BJ (cell line): Measurements from ENCODE around the gene HHLA2. TPM values are rescaled to one million over a fixed set of nuclear protein-coding genes. Genes with fewer than 3 reads are reported as not detected.
"Not testable (repeated sequence)": the region's sequence is repeated elsewhere in the genome, so short reads cannot be mapped to it uniquely, and the experiment has no call there.

Experiments used
- CTCF ChIA-PET: fragments of 350-600 bp; formaldehyde crosslinking; extraction: SDS; loops from one replicate; lab custom pipeline; 2021; ENCODE audit warnings: antibody characterized with exemption, inconsistent platforms; lab: Yijun Ruan, JAX
- POLR2A ChIA-PET: fragments of 300-600 bp; sonication (Branson Sonifier 250); formaldehyde crosslinking; extraction: SDS; loops from one replicate; lab custom pipeline; 2021; ENCODE audit warnings: antibody characterized with exemption; lab: Charles Lee
- DNase-seq: peaks from one replicate; pipeline ENCODE4 v3.0.0-alpha.2; 2011; ENCODE audit warnings: low read depth
- H3K27me3 ChIP-seq: 2 replicates; pipeline ENCODE4 v1.6.0; 2011; ENCODE audit warnings: low read length; ENCODE audit not compliant: control insufficient read depth, insufficient read depth
- H3K36me3 ChIP-seq: 2 replicates; pipeline ENCODE4 v1.5.1; 2011; ENCODE audit warnings: low read length; ENCODE audit not compliant: control insufficient read depth, insufficient read depth
- H3K4me3 ChIP-seq: 2 replicates; pipeline ENCODE4 v1.5.1; 2011; ENCODE audit warnings: low read depth, mild to moderate bottlenecking, control low read depth, low read length
- polyA plus RNA-seq: library from polyadenylated mRNA; depleted of rRNA; stranded (reverse); fragments of >200 nt; gene quantifications from 2 replicates; pipeline ENCODE4 v1.2.3, GENCODE V29; 2011
- TF ChIP-seq, protein P1 (sequence below): IDR thresholded peaks from 2 replicates; pipeline ENCODE4 v1.5.1; 2011; ENCODE audit warnings: low read depth, mild to moderate bottlenecking, control low read depth, inconsistent platforms, low read length, moderate library complexity; ENCODE audit not compliant: insufficient read depth

The HHLA2 gene
- polyA plus RNA-seq, 1 experiment: not detected

DNA sequence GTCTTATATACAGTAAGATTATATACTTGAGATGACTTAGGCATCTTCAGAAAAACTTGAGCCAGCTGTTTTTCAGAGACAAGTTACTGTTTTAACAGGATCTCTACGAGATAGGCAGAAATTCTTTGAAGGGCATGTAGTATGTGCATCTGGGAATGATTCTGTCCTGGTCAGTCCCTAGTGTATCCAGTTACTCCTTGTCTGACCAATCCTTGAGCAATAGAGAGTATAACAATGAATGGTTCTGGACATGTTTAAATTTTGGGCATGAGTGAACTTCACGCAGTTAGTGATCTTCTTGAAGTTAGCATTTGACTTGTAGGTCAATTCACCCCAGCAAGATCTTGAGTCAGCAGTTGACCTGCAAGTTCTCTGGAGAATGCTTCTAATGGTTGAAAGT is 24.7 kb upstream of the HHLA2 start:
- Histone ChIP-seq H3K4me3 (no peak overlapping the region), H3K36me3 (no peaks in the 10 kb centered on the region), H3K27me3 (no peaks in the 10 kb centered on the region)
- no peak for DNase-seq
- TF ChIP-seq, protein P1, sequence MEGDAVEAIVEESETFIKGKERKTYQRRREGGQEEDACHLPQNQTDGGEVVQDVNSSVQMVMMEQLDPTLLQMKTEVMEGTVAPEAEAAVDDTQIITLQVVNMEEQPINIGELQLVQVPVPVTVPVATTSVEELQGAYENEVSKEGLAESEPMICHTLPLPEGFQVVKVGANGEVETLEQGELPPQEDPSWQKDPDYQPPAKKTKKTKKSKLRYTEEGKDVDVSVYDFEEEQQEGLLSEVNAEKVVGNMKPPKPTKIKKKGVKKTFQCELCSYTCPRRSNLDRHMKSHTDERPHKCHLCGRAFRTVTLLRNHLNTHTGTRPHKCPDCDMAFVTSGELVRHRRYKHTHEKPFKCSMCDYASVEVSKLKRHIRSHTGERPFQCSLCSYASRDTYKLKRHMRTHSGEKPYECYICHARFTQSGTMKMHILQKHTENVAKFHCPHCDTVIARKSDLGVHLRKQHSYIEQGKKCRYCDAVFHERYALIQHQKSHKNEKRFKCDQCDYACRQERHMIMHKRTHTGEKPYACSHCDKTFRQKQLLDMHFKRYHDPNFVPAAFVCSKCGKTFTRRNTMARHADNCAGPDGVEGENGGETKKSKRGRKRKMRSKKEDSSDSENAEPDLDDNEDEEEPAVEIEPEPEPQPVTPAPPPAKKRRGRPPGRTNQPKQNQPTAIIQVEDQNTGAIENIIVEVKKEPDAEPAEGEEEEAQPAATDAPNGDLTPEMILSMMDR: no peak
- ChIA-PET CTCF (no interaction called here), POLR2A (no interaction called here)

DNA sequence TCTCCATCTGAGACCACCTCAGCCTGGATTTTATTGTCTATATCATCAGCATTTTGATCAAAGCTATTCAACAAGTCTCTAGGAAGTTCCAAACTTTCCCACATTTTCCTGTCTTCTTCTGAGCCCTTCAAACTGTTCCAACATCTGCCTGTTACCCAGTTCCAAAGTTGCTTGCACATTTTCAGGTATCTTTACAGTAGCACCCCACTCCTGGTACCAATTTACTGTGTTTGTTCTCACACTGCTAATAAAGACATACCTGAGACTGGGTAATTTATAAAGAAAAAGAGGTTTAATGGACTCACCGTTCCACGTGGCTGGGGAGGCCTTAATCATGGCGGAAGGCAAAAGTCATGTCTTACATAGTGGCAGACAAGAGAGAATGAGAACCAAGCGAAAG is 17.3 kb upstream of the HHLA2 start:
- DNase-seq, CTCF ChIA-PET, H3K27me3 ChIP-seq, POLR2A ChIA-PET, H3K36me3 ChIP-seq, H3K4me3 ChIP-seq: not testable (repeated sequence)

DNA sequence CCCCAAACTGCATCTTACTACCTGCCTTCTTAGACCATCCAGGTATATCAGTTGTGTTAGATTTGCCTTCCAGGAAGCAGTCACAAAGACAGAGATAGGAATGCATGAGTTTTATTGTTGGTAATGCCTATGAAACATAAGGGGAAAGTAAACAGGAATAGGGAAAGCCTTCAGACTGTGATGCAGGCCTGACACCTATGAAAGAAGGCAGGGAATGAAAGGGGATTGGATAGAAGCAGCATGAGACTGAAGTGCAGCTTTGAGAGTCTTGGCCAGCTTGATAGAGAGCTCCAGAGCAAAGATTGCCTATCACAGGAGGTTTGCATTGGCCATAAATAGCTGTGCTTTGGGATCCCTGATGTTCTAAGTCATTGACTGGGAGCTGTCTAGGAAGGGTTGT is 15.9 kb upstream of the HHLA2 start:
- TF ChIP-seq, protein P1: no peak
- no peak for DNase-seq
- no peaks in the 10 kb centered on the region for H3K36me3 ChIP-seq
- CTCF ChIA-PET: no interaction called here
- no peak overlapping the region for H3K4me3 ChIP-seq
- POLR2A ChIA-PET: no interaction called here
- H3K27me3 ChIP-seq: no peaks in the 10 kb centered on the region

DNA sequence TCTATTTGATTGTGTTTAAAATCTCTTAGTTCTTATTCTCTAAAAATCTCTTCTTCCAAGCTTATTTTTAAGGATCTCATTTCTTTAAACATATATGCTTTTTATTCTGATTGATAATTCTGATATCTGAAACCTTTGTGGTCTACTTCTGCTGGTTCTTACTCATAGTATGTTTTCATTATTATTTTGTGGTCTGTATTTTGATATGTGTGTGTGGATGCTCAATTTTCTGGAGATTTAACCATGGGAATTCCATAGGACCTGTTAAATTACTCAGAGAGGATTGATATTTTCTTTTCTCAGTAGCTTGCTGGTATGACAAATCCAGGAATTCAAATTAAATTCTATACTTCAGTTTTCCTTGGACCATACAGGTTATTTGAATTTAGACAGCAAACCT is 14.7 kb upstream of the HHLA2 start:
- POLR2A ChIA-PET: no interaction called here
- Histone ChIP-seq H3K27me3 (no peaks in the 10 kb centered on the region), H3K36me3 (no peaks in the 10 kb centered on the region), H3K4me3 (no peak overlapping the region)
- TF ChIP-seq, protein P1: no peak
- no peak for DNase-seq
- CTCF ChIA-PET: no interaction called here

DNA sequence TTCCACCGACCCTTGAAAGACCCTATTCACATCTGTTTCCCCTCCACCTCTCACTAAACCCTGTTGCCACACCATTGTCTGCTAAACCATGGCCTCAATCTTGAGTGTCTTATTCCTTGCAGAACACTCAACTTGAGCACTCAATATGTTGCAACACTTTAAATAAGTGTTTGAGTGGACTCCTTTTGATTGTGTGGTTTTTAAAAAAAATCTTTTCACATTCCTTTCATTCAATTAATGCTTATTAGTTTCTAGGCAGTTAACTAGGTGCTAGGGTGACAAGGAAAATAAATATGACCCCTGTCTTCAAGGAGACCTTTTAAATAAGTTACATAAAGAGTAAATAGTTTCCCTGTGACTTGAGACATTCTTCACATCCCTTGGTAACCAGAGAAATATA is 13.3 kb upstream of the HHLA2 start:
- no peak for DNase-seq
- no peaks in the 10 kb centered on the region for H3K27me3 ChIP-seq
- ChIA-PET POLR2A (no interaction called here), CTCF (no interaction called here)
- TF ChIP-seq, protein P1: no peak
- H3K4me3 ChIP-seq: no peak overlapping the region
- H3K36me3 ChIP-seq: no peaks in the 10 kb centered on the region

DNA sequence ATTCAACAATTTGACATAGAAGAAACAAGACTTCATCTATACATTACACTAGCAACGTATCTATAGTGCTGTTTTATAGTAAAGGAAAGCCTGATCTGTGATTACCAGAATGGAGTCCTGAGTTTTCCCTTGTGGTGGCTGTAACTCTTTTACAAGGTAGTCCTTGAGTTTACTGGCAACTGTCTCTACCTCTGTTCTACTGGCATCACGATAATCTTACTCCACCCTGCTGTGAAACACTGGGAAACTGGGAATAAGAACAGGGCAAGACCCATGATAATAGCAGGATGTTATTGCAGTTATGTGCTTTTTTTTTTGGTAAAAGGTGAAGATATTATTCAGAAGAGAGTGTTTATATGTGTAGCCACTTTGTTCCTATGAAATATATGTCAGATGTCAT is 12.4 kb upstream of the HHLA2 start:
- TF ChIP-seq, protein P1: no peak
- no peaks in the 10 kb centered on the region for H3K27me3 ChIP-seq
- CTCF ChIA-PET: no interaction called here
- POLR2A ChIA-PET: no interaction called here
- no peak for DNase-seq
- H3K4me3 ChIP-seq: no peak overlapping the region
- H3K36me3 ChIP-seq: no peaks in the 10 kb centered on the region
